ENCODE results near the gene DGKB.

The DGKB gene

DNA sequence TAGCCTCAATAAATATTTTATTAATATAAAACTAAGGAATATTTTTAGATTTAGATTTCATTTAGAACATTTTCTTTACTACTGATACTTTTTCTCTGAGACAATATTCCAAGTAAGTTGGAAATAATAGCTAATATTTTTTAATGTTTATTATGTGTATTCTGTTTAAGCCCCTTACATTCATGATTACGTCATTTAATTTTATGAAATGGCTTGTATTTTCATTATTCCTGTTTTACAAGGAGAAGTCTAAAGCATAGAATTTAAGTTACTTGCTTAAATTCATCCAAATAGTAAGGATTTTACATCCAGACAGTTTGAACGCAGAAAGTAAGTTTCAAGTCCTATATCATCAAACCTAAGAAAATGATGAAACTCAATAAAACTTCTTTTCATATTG is 6.1 kb downstream of the DGKB start:
- TF ChIP-seq, protein P1, sequence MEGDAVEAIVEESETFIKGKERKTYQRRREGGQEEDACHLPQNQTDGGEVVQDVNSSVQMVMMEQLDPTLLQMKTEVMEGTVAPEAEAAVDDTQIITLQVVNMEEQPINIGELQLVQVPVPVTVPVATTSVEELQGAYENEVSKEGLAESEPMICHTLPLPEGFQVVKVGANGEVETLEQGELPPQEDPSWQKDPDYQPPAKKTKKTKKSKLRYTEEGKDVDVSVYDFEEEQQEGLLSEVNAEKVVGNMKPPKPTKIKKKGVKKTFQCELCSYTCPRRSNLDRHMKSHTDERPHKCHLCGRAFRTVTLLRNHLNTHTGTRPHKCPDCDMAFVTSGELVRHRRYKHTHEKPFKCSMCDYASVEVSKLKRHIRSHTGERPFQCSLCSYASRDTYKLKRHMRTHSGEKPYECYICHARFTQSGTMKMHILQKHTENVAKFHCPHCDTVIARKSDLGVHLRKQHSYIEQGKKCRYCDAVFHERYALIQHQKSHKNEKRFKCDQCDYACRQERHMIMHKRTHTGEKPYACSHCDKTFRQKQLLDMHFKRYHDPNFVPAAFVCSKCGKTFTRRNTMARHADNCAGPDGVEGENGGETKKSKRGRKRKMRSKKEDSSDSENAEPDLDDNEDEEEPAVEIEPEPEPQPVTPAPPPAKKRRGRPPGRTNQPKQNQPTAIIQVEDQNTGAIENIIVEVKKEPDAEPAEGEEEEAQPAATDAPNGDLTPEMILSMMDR (IDR thresholded peaks at IDR 0.05; ENCODE audit: low read depth, low read length, missing control alignments), result no peak
- DNase-seq (ENCODE audit: extremely low read depth, low read depth), result no peak
- no peak overlapping the region for H3K4me3 ChIP-seq (replicated peaks; ENCODE audit: low read depth, low read length)

DNA sequence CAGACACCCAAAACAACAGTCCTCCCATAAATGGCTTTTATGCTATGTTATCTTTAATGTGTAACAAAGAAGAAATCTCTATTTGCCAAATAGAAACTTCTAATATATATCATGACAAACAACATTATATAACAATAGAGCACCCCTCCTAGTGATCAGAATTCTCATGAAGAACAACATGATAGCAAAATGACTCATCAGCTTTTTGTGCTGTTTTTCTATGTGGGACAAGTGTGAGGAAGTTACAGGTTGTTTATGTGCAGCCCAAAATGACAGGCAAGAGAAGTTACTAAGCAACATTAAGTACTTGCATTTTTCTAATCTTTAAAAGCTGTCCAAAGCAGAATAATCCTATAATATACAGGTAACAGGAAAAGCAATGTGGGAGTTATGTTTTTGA is 7.7 kb downstream of the DGKB start:
- TF ChIP-seq, protein P1 (IDR thresholded peaks at IDR 0.05; ENCODE audit: low read depth, low read length, missing control alignments), result no peak
- DNase-seq (ENCODE audit: extremely low read depth, low read depth), result no peak
- no peak overlapping the region for H3K4me3 ChIP-seq (replicated peaks; ENCODE audit: low read depth, low read length)

DNA sequence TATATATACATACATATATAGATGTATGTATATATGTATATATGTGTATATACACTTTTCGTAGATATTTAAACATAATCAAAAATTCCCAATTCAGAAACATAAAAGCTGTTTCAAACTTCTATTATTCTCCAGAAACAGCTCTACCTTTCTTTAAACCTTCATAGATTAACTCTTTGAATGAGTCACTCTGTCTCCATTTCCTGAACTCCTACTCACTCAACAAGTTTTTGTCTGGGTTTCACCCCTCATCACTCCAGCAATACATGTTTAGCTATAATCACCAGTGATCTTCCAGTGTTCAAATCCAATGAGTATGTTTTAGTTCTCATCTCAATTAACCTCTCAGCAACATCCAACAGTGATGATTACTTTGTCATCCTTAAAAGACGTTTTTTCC is 9.6 kb downstream of the DGKB start:
- DNase-seq (ENCODE audit: extremely low read depth, low read depth), result no peak
- TF ChIP-seq, protein P1 (IDR thresholded peaks at IDR 0.05; ENCODE audit: low read depth, low read length, missing control alignments), result no peak
- H3K4me3 ChIP-seq (replicated peaks; ENCODE audit: low read depth, low read length), result no peak overlapping the region

DNA sequence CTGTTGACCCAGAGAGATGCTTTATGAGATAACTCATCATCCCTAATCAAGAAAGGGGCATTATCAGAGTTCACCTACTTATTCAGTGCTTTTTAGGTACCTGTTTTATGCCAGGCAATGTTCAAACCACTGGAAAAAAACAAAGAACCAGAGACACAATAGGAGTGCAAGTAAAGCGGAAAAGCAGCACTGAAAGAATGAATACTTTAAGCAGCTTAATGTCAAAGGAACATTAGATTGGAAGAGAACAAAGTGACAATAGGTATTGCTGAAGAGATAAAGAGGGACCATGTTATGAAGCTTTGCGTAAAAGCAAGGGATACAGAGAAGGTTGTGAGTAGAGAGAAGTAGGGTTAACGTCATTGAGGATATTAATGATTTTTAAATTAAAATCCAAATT is 11.3 kb downstream of the DGKB start:
- no peak for DNase-seq (ENCODE audit: extremely low read depth, low read depth)
- TF ChIP-seq, protein P1 (IDR thresholded peaks at IDR 0.05; ENCODE audit: low read depth, low read length, missing control alignments), result no peak

DNA sequence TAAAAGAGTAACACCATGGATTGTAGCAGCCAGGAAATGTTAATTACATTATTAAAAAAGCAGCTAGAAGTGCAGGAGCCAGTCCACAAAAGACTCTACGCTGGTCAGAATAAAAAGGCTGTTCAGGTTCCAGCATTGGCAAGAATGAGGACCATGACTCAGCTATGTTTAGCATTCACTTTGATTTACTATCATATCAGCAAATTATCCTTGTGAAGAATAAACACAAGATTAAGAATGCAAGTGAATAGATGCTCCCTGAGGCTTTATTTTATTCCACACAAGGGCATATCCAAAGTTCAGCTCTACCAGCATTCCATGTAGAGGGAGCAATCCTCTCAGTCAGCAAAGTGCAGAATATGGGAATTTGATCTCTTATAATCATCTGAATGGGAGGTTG is 13.6 kb downstream of the DGKB start:
- no peak for DNase-seq (ENCODE audit: extremely low read depth, low read depth)

More for the DNA sequence above, 11.3 kb downstream of the DGKB start:
- no peak overlapping the region for H3K4me3 ChIP-seq (replicated peaks; ENCODE audit: low read depth, low read length)

DNA sequence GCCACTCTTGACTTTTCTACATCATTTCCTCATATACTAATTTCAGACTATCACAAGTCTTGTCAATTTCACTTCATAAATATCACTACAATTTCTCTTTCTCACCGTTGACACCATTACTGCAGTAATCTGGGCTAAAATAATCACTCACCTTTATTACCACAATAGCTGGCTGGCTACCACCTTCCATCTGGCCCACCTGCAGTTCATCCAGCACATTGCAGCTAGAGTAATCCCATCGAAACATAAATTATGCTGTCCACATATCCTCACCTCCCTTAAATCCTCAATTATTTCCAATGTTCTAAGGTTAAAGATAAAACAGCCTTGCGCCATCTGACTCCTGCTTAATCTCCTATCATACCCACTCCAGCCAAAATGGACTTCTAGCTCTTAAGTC is 16.0 kb downstream of the DGKB start:
- TF ChIP-seq, protein P1 (IDR thresholded peaks at IDR 0.05; ENCODE audit: low read depth, low read length, missing control alignments), result no peak
- DNase-seq (ENCODE audit: extremely low read depth, low read depth), result no peak
- H3K4me3 ChIP-seq (replicated peaks; ENCODE audit: low read depth, low read length), result no peak overlapping the region

More for the DNA sequence above, 13.6 kb downstream of the DGKB start:
- no peak overlapping the region for H3K4me3 ChIP-seq (replicated peaks; ENCODE audit: low read depth, low read length)
- TF ChIP-seq, protein P1 (IDR thresholded peaks at IDR 0.05; ENCODE audit: low read depth, low read length, missing control alignments), result no peak

DNA sequence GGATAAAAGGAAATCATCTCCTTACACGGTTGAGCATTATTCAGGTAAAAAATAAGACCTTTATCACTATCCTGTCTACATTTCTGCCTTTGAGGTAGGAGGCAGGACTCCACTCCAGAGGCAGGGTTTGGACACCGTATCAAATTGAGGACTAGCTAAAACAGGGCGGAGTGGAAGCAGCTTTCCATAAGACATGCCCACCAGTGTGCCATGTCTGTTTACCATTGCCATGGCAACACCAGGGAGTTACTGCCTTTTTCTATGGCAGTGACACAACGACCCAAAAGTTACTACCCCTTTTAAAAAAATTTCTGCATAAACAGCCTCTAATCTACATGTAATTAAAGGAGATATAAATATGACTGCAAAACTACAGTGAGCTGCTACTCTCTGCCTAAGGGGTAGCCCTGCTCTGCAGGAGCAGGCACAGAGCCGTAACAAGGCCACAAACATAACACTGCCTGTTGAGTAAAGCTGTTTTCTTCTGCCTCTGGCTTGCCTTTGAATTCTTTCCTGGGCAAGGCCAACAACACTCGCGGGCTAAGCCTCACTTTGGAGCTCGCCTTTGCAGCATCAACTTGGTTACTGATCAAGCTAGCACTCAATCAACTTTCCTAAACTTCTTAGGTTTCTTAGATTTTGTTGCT is 26.5 kb downstream of the DGKB start:
- no peak for DNase-seq (ENCODE audit: extremely low read depth, low read depth)
- no peak overlapping the region for H3K4me3 ChIP-seq (replicated peaks; ENCODE audit: low read depth, low read length)
- TF ChIP-seq, protein P1 (IDR thresholded peaks at IDR 0.05; ENCODE audit: low read depth, low read length, missing control alignments), result no peak
